Retina (tissue), 1 donor: ENCODE data around the gene LRRN1.

Source experiments
- DNase-seq: peaks from one replicate; pipeline ENCODE4 v3.0.0-alpha.2; 2016

The LRRN1 gene

GRCh38 chr3:3799173-3800079 is at the start of gene LRRN1:
Gene LRRN1 (plus strand): TSS chr3:3799431. CDS start chr3:3844642, 45,211 bp downstream.
- peak; percentile 87 for DNase-seq

GRCh38 chr3:3753416-3753815 is 45.8 kb upstream of the LRRN1 start:
- DNase-seq = no peak

- DNase-seq = no peak
Measured at GRCh38 chr3:3765661-3766060, 33.6 kb upstream of the LRRN1 start.

- no peak for DNase-seq
Measured at GRCh38 chr3:3766140-3766539, 33.1 kb upstream of the LRRN1 start.

GRCh38 chr3:3771094-3771493 is 28.1 kb upstream of the LRRN1 start:
- no peak for DNase-seq

GRCh38 chr3:3771567-3771966 is 27.7 kb upstream of the LRRN1 start:
- no peak for DNase-seq

- DNase-seq = peak; percentile 21
Measured at GRCh38 chr3:3772338-3772737, 26.9 kb upstream of the LRRN1 start.

GRCh38 chr3:3772920-3773319 is 26.3 kb upstream of the LRRN1 start:
- peak; percentile 54 for DNase-seq

- no peak for DNase-seq
Measured at GRCh38 chr3:3776607-3777006, 22.6 kb upstream of the LRRN1 start.

- DNase-seq = no peak
Measured at GRCh38 chr3:3778216-3778615, 21.0 kb upstream of the LRRN1 start.

- DNase-seq = no peak
Measured at GRCh38 chr3:3778641-3779270, 20.5 kb upstream of the LRRN1 start.

- no peak for DNase-seq
Measured at GRCh38 chr3:3782457-3782856, 16.8 kb upstream of the LRRN1 start.

- DNase-seq = no peak
Measured at GRCh38 chr3:3783210-3783609, 16.0 kb upstream of the LRRN1 start.

GRCh38 chr3:3783696-3784095 is 15.5 kb upstream of the LRRN1 start:
- no peak for DNase-seq

GRCh38 chr3:3792391-3792790 is 6.8 kb upstream of the LRRN1 start:
- no peak for DNase-seq

GRCh38 chr3:3798631-3799113 is 559 bp upstream of the LRRN1 start:
- DNase-seq = peak; percentile 90

- DNase-seq = no peak
Measured at GRCh38 chr3:3800080-3800455, 837 bp downstream of the LRRN1 start.

- DNase-seq = peak; percentile 79
Measured at GRCh38 chr3:3800685-3801493, 1.7 kb downstream of the LRRN1 start.

- DNase-seq = peak; percentile 69
Measured at GRCh38 chr3:3801494-3801841, 2.2 kb downstream of the LRRN1 start.

GRCh38 chr3:3802046-3802445 is 2.8 kb downstream of the LRRN1 start:
- peak; percentile 47 for DNase-seq

GRCh38 chr3:3804560-3804959 is 5.3 kb downstream of the LRRN1 start:
- no peak for DNase-seq

GRCh38 chr3:3806092-3806491 is 6.9 kb downstream of the LRRN1 start:
- DNase-seq = no peak

GRCh38 chr3:3806856-3807255 is 7.6 kb downstream of the LRRN1 start:
- no peak for DNase-seq
